ENCODE measurements around the gene CAV2. TPM values are rescaled to one million over a fixed set of nuclear protein-coding genes. Genes with fewer than 3 reads are reported as not detected.
A peak's percentile ranks its signal among the peaks of the same experiment; 100 is the strongest.
"Not testable (repeated sequence)": the region's sequence is repeated elsewhere in the genome, so short reads cannot be mapped to it uniquely, and the experiment has no call there.

The CAV2 gene
- total RNA-seq, 1 experiment from 2014 or later = 286 TPM

- peaks cover 18% of the 10 kb centered on the region for H3K9me3 ChIP-seq (ENCODE audit: low read depth, low read length, poor library complexity, severe bottlenecking)
- H3K27me3 ChIP-seq (replicated peaks; ENCODE audit: insufficient read depth, low read depth, low read length, poor library complexity) = no peaks in the 10 kb centered on the region
- no peak for DNase-seq (ENCODE audit: low spot score)
- ChIA-PET CTCF (no interaction called here), POLR2A (ENCODE audit: low non-redundant PET) (no interaction called here)
- peak overlapping the region; percentile 5 for H3K27ac ChIP-seq (ENCODE audit: low read depth, low read length, poor library complexity, severe bottlenecking)
- H3K36me3 ChIP-seq (ENCODE audit: insufficient read depth, low read length, poor library complexity, severe bottlenecking) = peaks cover 14% of the 10 kb centered on the region
- no peak overlapping the region for H3K4me3 ChIP-seq (ENCODE audit: low read depth, low read length, poor library complexity, severe bottlenecking)
- H3K4me1 ChIP-seq (ENCODE audit: insufficient read depth, low read length, poor library complexity, severe bottlenecking) = peaks cover 2% of the 10 kb centered on the region
- intact Hi-C loops (cut with micrococcal nuclease; ENCODE audit: unreplicated experiment) = no loop called here
- TF ChIP-seq EZH2 (IDR thresholded peaks at IDR 0.05; ENCODE audit: borderline replicate concordance, low read depth, low read length, poor library complexity, severe bottlenecking) = no peak
- TF ChIP-seq, protein P1, sequence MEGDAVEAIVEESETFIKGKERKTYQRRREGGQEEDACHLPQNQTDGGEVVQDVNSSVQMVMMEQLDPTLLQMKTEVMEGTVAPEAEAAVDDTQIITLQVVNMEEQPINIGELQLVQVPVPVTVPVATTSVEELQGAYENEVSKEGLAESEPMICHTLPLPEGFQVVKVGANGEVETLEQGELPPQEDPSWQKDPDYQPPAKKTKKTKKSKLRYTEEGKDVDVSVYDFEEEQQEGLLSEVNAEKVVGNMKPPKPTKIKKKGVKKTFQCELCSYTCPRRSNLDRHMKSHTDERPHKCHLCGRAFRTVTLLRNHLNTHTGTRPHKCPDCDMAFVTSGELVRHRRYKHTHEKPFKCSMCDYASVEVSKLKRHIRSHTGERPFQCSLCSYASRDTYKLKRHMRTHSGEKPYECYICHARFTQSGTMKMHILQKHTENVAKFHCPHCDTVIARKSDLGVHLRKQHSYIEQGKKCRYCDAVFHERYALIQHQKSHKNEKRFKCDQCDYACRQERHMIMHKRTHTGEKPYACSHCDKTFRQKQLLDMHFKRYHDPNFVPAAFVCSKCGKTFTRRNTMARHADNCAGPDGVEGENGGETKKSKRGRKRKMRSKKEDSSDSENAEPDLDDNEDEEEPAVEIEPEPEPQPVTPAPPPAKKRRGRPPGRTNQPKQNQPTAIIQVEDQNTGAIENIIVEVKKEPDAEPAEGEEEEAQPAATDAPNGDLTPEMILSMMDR (conservative IDR thresholded peaks at IDR 0.05; ENCODE audit: low read depth, low read length) = no peak
- BruUV-seq (replicated peaks) = no TSS peak
These were observed 20.7 kb upstream of the CAV2 start for GRCh38 chr7:116478834-116479233.

GRCh38 chr7:116483271-116483942 is 16.1 kb upstream of the CAV2 start:
- ChIA-PET CTCF (no interaction called here), POLR2A (ENCODE audit: low non-redundant PET) (no interaction called here)
- no peak overlapping the region for H3K4me3 ChIP-seq (ENCODE audit: low read depth, low read length, poor library complexity, severe bottlenecking)

GRCh38 chr7:116484389-116484788 is 15.1 kb upstream of the CAV2 start:
- H3K4me1 ChIP-seq (ENCODE audit: insufficient read depth, low read length, poor library complexity, severe bottlenecking) = peaks cover 15% of the 10 kb centered on the region
- H3K4me3 ChIP-seq (ENCODE audit: low read depth, low read length, poor library complexity, severe bottlenecking); H3K9me3 ChIP-seq (ENCODE audit: low read depth, low read length, poor library complexity, severe bottlenecking); H3K27me3 ChIP-seq (replicated peaks; ENCODE audit: insufficient read depth, low read depth, low read length, poor library complexity); H3K27ac ChIP-seq (ENCODE audit: low read depth, low read length, poor library complexity, severe bottlenecking); CTCF ChIA-PET; H3K36me3 ChIP-seq (ENCODE audit: insufficient read depth, low read length, poor library complexity, severe bottlenecking); BruUV-seq (replicated peaks); intact Hi-C loops (cut with micrococcal nuclease; ENCODE audit: unreplicated experiment); DNase-seq (ENCODE audit: low spot score): not testable (repeated sequence)
- POLR2A ChIA-PET (ENCODE audit: low non-redundant PET) = interaction anchor here (0.6 to 0.7 kb wide), 2 partner anchors 34 to 192 kb away, joined by 3 to 8 read pairs; no protein-coding TSS in a partner anchor

More at GRCh38 chr7:116483271-116483942, 16.1 kb upstream of the CAV2 start:
- Histone ChIP-seq H3K27ac (ENCODE audit: low read depth, low read length, poor library complexity, severe bottlenecking) (peak overlapping the region; percentile 40), H3K27me3 (replicated peaks; ENCODE audit: insufficient read depth, low read depth, low read length, poor library complexity) (no peaks in the 10 kb centered on the region), H3K9me3 (ENCODE audit: low read depth, low read length, poor library complexity, severe bottlenecking) (no peaks in the 10 kb centered on the region), H3K36me3 (ENCODE audit: insufficient read depth, low read length, poor library complexity, severe bottlenecking) (no peaks in the 10 kb centered on the region), H3K4me1 (ENCODE audit: insufficient read depth, low read length, poor library complexity, severe bottlenecking) (peaks cover 13% of the 10 kb centered on the region)
- no peak for DNase-seq (ENCODE audit: low spot score)
- no TSS peak for BruUV-seq (replicated peaks)
- intact Hi-C loops (cut with micrococcal nuclease; ENCODE audit: unreplicated experiment) = no loop called here
- TF ChIP-seq, protein P1 (conservative IDR thresholded peaks at IDR 0.05; ENCODE audit: low read depth, low read length) = no peak
- TF ChIP-seq EZH2 (IDR thresholded peaks at IDR 0.05; ENCODE audit: borderline replicate concordance, low read depth, low read length, poor library complexity, severe bottlenecking) = no peak
